Heart left ventricle (tissue), 13 donors: ENCODE results near the gene LRMDA.

Source experiments
- POLR2A ChIP-seq, 2 donors: fragments of 450-650 bp; IDR thresholded peaks; one replicate each; pipeline ENCODE4 v1.6.1; 2017; ENCODE audit warnings: antibody characterized with exemption in 2 of 2, mild to moderate bottlenecking in 2 of 2, moderate library complexity in 2 of 2
- TF ChIP-seq, protein P1 (sequence below), 12 donors: fragments of 200-600 bp; sonication (generic) in 4 of 12; IDR thresholded peaks; one replicate each; pipeline versions ENCODE4 v1.5.0 to v1.8.0; 2018 to 2022; ENCODE audit warnings: antibody characterized with exemption in 12 of 12, mild to moderate bottlenecking in 5 of 12
- donor health status: ischemic (EF 13 %, LVEDD 7.1; RV severe dilation, severe dysfunction).
- donor health status: DM: no; HTN: yes; CAD: no.
- donor health status: DM: no; HTN: no; CAD: no.
- donor health status: ischemic (EF 25% LVEDD 6.9; RV normal size, moderate dysfunction).
- donor health status: ischemic (EF 25% LVEDD 5.7; RV mildly dilated, moderate dysfunction).
- donor health status: ischemic (EF 35%, LVEDD 5.7; RV mildly dilated, moderate dysfunction).
- donor health status: nonischemic (EF 11% LVEDD 7.7; RV severe dilation, severe dysfunction).
- donor health status: DM: yes; HTN: yes; CAD: no.
- donor health status: PGD.
- donor health status: ischemic (EF 29% LVEDD 5.4; RV normal size, mild dysfunction).
- donor health status: nonischemic (EF 23%, LVEDD 6.1; RV moderate dilation, normal function).

DNA sequence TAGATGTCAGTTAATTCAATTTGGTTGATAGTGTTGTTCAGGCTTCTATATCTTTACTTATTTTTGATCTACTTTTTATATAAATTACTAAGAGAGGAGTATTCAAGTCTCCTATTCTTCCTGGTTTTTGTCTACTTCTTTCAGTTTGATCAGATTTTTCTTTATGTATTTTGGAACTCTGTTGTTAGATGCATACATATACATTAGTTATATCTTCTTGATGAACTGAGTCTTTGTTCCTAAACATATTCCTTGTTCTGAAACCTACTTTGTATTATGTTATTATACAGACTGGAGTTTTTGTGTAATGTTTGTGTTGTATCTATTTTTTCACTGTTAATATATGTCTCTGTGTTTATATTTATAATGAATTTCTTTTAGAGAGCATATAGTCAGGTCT is 118.8 kb downstream of the LRMDA start:
- TF ChIP-seq, protein P1, sequence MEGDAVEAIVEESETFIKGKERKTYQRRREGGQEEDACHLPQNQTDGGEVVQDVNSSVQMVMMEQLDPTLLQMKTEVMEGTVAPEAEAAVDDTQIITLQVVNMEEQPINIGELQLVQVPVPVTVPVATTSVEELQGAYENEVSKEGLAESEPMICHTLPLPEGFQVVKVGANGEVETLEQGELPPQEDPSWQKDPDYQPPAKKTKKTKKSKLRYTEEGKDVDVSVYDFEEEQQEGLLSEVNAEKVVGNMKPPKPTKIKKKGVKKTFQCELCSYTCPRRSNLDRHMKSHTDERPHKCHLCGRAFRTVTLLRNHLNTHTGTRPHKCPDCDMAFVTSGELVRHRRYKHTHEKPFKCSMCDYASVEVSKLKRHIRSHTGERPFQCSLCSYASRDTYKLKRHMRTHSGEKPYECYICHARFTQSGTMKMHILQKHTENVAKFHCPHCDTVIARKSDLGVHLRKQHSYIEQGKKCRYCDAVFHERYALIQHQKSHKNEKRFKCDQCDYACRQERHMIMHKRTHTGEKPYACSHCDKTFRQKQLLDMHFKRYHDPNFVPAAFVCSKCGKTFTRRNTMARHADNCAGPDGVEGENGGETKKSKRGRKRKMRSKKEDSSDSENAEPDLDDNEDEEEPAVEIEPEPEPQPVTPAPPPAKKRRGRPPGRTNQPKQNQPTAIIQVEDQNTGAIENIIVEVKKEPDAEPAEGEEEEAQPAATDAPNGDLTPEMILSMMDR (IDR thresholded peaks at IDR 0.05): no peak
- TF ChIP-seq POLR2A (IDR thresholded peaks at IDR 0.05): no peak
